Iris pigment epithelial cell (primary cell): ENCODE measurements around the gene RAB20.
A peak's percentile ranks its signal among the peaks of the same experiment; 100 is the strongest.
"Not testable (repeated sequence)": the region's sequence is repeated elsewhere in the genome, so short reads cannot be mapped to it uniquely, and the experiment has no call there.

Source experiments
- DNase-seq: peaks from one replicate; pipeline ENCODE4 v3.0.0-alpha.2; 2011; ENCODE audit warnings: low read depth

RAB20 gene

GRCh38 chr13:110554946-110555345 lies 6.6 kb downstream of the RAB20 start:
- DNase-seq, result no peak

- DNase-seq, result no peak
These were observed 7.2 kb downstream of the RAB20 start for GRCh38 chr13:110554227-110554836.

- DNase-seq, result no peak
These were observed 8.1 kb downstream of the RAB20 start for GRCh38 chr13:110553417-110553816.

GRCh38 chr13:110552767-110553166 lies 8.8 kb downstream of the RAB20 start:
- DNase-seq, result no peak

- no peak for DNase-seq
These were observed 10.2 kb downstream of the RAB20 start for GRCh38 chr13:110551284-110551683.

GRCh38 chr13:110549795-110550160 lies 11.7 kb downstream of the RAB20 start:
- no peak for DNase-seq

GRCh38 chr13:110548891-110549794 lies 12.4 kb downstream of the RAB20 start:
- no peak for DNase-seq

GRCh38 chr13:110546926-110547325 lies 14.6 kb downstream of the RAB20 start:
- peak; percentile 99 for DNase-seq

GRCh38 chr13:110546378-110546777 lies 15.1 kb downstream of the RAB20 start:
- no peak for DNase-seq

- DNase-seq, result no peak
These were observed 19.2 kb downstream of the RAB20 start for GRCh38 chr13:110542169-110542796.

GRCh38 chr13:110541526-110541920 lies 20.0 kb downstream of the RAB20 start:
- peak; percentile 41 for DNase-seq

GRCh38 chr13:110540871-110541525 lies 20.5 kb downstream of the RAB20 start:
- DNase-seq, result no peak

- no peak for DNase-seq
These were observed 21.6 kb downstream of the RAB20 start for GRCh38 chr13:110539894-110540293.

- no peak for DNase-seq
These were observed 22.9 kb downstream of the RAB20 start for GRCh38 chr13:110538632-110539031.

GRCh38 chr13:110536006-110536693 lies 25.4 kb downstream of the RAB20 start:
- no peak for DNase-seq

GRCh38 chr13:110535526-110535925 lies 26.0 kb downstream of the RAB20 start:
- DNase-seq, result no peak

GRCh38 chr13:110533771-110534670 lies 27.5 kb downstream of the RAB20 start:
- no peak for DNase-seq

GRCh38 chr13:110532258-110532657 lies 29.3 kb downstream of the RAB20 start:
- DNase-seq, result not testable (repeated sequence)

GRCh38 chr13:110531671-110532083 lies 29.8 kb downstream of the RAB20 start:
- DNase-seq, result no peak

GRCh38 chr13:110531100-110531499 lies 30.4 kb downstream of the RAB20 start:
- no peak for DNase-seq
